Esophagus squamous epithelium (tissue), 5 donors: ENCODE results near the gene SIPA1. TPM values are rescaled to one million over a fixed set of nuclear protein-coding genes. Genes with fewer than 3 reads are reported as not detected.

ENCODE experiments used
- DNase-seq: peaks from one replicate; lab custom pipeline; 2025; lab: John Stamatoyannopoulos, UW
- H3K27ac ChIP-seq, 4 donors: fragments of 200-600 bp; sonication (generic); one replicate each; pipeline ENCODE4 v1.5.1; 2016 to 2019; ENCODE audit warnings: mild to moderate bottlenecking in 1 of 4
- H3K27me3 ChIP-seq, 4 donors: fragments of 200-600 bp; sonication (generic); 1 replicate in 3 of 4; 2 replicates in 1 of 4; pipeline versions ENCODE4 v1.5.1 to v1.6.0; 2017 to 2021; ENCODE audit warnings: antibody characterized with exemption in 1 of 4
- H3K36me3 ChIP-seq, 3 donors: fragments of 200-600 bp; sonication (generic); one replicate each; pipeline ENCODE4 v1.5.1; 2016 to 2019
- H3K4me1 ChIP-seq, 3 donors: fragments of 200-600 bp; sonication (generic); one replicate each; pipeline ENCODE4 v1.5.1; 2017 to 2019
- H3K4me3 ChIP-seq, 4 donors: fragments of 200-600 bp; sonication (generic); 1 replicate in 3 of 4; 2 replicates in 1 of 4; pipeline ENCODE4 v1.5.1; 2016 to 2019; ENCODE audit warnings: mild to moderate bottlenecking in 2 of 4, moderate library complexity in 1 of 4
- H3K9me3 ChIP-seq, 3 donors: fragments of 200-600 bp; sonication (generic); one replicate each; pipeline ENCODE4 v1.5.1; 2016 to 2019
- POLR2A ChIP-seq, 4 donors: fragments of 450-650 bp; IDR thresholded peaks; one replicate each; pipeline ENCODE4 v1.6.1; 2017; ENCODE audit warnings: antibody characterized with exemption in 4 of 4, mild to moderate bottlenecking in 4 of 4, moderate library complexity in 3 of 4
- WGBS, 2 donors: methylation state at CpG; one replicate each; pipeline ENCODE4 v1.1.5; 2018; 5-methylcytosine and 5-hydroxymethylcytosine counted together
- intact Hi-C: fragments of 100-400 bp; cut with DNase I; formaldehyde crosslinking; loops from one replicate; pipeline ENCODE4 v1.15.0; 2022
- total RNA-seq, 4 donors: library from RNA; depleted of rRNA; stranded (reverse); fragments of >200 nt; gene quantifications; one replicate each; pipeline ENCODE4 v1.1.0, GENCODE V29; 2016
- TF ChIP-seq, protein P1 (sequence below), 6 experiments: fragments of 450-650 bp in 4 of 6; fragments of 200-600 bp in 2 of 6; sonication (generic) in 2 of 6; IDR thresholded peaks; one replicate each; pipeline ENCODE4 v1.5.1; 2016 to 2019; ENCODE audit warnings: antibody characterized with exemption in 6 of 6, mild to moderate bottlenecking in 4 of 6, moderate library complexity in 4 of 6
- donor health status: DM: yes; HTN: yes; CAD: no.

Gene SIPA1
- total RNA-seq, 4 donors from 2014 or later, result 7.8 to 29.2 (median 27.5) TPM

DNA sequence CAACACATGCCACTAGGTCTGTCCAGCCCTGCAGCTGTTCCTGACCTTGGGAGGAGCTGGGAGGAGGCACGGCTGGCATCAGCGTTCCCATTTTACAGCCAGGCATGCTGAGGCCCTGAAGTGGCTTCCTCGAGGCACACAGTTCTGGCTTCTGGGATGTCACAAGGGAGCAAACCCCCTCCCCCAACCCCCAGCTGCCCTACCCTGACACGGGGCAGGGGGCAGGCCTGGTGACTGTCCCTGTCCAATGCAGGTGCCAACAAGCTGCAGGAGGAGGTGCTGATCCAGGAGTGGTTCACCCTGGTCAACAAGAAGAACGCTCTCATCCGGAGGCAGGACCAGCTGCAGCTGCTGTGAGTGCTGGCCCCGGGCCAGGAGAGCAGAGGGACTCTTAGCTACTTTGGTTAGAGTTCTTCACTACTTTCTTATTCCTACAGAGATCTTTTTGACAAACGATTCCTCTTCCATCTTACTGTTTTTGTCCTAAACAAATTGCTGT lies 47.6 kb upstream of the SIPA1 start:
- Histone ChIP-seq H3K36me3 (peaks cover 5 to 64% (median 8%) of the 10 kb centered on the region in 3 donors), H3K27me3 (no peaks in the 10 kb centered on the region), H3K4me3 (no peak overlapping the region), H3K9me3 (no peaks in the 10 kb centered on the region), H3K4me1 (peaks cover 45 to 92% (median 58%) of the 10 kb centered on the region in 3 donors), H3K27ac (peak overlapping the region in 2 of 4 donors; percentile 15 to 87)
- intact Hi-C loops, result no loop called here
- TF ChIP-seq, protein P1, sequence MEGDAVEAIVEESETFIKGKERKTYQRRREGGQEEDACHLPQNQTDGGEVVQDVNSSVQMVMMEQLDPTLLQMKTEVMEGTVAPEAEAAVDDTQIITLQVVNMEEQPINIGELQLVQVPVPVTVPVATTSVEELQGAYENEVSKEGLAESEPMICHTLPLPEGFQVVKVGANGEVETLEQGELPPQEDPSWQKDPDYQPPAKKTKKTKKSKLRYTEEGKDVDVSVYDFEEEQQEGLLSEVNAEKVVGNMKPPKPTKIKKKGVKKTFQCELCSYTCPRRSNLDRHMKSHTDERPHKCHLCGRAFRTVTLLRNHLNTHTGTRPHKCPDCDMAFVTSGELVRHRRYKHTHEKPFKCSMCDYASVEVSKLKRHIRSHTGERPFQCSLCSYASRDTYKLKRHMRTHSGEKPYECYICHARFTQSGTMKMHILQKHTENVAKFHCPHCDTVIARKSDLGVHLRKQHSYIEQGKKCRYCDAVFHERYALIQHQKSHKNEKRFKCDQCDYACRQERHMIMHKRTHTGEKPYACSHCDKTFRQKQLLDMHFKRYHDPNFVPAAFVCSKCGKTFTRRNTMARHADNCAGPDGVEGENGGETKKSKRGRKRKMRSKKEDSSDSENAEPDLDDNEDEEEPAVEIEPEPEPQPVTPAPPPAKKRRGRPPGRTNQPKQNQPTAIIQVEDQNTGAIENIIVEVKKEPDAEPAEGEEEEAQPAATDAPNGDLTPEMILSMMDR (IDR thresholded peaks at IDR 0.05), result no peak
- TF ChIP-seq POLR2A (IDR thresholded peaks at IDR 0.05), result no peak
- 53 to 54% methylated on average over 4 to 5 of the region's 8 CpGs for WGBS, 2 donors
- DNase-seq, result no peak

DNA sequence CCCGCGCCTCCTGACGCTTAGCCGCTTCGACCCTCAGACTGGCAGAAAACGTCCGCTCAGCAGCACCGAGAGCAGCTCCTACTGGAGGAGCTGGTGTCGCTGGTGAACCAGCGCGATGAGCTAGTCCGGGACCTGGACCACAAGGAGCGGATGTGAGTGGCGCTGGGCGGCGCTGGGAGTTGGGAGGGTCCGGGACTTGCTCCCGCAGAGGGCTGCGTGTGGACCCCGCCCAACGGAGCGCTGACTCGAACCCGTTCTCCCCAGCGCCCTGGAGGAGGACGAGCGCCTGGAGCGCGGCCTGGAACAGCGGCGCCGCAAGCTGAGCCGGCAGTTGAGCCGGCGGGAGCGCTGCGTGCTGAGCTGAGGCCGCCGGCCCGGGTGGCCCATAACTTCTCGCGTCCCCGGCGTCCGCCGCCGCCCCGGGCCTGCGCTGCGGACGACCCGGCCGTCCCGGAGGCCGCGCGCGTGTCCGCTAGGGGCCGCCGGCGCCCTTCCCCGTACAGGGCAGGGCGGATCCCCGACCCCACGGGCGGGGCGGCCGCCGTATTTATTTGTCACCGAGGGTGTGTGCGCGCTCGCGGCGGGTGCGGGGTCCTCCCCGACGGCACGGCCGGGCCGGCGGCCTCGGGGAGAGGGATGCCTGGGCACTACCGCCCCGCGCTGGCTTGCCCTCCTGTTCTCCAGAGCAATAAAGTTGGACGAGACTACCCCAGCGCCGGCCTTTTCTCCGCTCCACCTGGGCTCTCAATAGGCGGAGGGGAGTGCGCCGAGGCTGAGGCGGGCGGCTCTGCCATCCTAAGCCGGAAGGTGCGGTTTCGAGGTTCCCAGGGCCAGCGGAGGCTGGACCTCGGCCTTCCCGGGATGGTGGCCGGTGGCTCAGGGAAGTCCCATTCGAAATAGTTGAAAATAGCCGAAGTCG lies 45.7 kb upstream of the SIPA1 start:
- Histone ChIP-seq H3K27me3 (no peaks in the 10 kb centered on the region), H3K27ac (peak overlapping the region; percentile 66 to 84 (median 77)), H3K36me3 (peaks cover 0 to 50% (median 5%) of the 10 kb centered on the region in 3 donors), H3K4me1 (peaks cover 36 to 83% (median 54%) of the 10 kb centered on the region in 3 donors), H3K9me3 (no peaks in the 10 kb centered on the region), H3K4me3 (peak overlapping the region in 3 of 4 donors; percentile 33 to 46 (median 35))
- WGBS, 2 donors, result 20 to 44% methylated on average over 2 to 12 of the region's 106 CpGs
- no peak for DNase-seq
- intact Hi-C loops, result no loop called here
- TF ChIP-seq POLR2A (IDR thresholded peaks at IDR 0.05), result no peak
- TF ChIP-seq, protein P1 (IDR thresholded peaks at IDR 0.05), result peak in 3 of 6 experiments; percentile 33 to 47 (median 33)

DNA sequence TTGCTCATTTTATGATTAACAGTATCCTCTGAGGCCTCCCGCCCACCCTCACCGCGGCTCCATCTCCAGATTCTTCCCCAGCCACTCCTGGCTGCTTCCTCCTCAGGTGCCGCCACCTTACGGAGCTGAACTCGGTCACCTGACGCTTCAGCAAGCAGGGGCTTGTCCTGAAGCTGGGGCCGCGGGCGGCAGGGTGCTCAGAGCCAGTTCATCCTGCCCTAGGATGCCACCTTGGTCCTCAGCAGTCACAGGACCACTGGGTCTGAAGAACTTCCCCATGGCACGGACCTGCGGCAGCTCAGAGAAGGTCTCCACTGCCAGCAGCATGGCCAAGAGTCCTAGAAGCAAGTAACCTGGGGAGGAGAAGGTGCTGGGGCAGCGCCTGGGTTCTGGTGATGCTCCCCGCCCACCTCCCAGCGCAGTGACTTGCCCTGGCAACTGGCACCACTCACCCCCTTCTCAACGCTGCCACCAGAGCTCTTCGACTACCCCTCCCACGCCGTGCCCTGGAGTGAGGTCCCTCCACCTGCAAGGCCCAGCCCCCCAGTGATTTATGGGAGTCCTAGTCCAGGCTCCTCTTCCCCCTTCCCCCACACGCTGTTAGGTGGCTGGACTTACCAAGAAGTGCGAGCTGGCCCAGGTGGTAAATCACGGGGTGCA lies 44.9 kb upstream of the SIPA1 start:
- 31 to 72% methylated on average over 9 to 12 of the region's 22 CpGs for WGBS, 2 donors
- TF ChIP-seq POLR2A (IDR thresholded peaks at IDR 0.05), result no peak
- TF ChIP-seq, protein P1 (IDR thresholded peaks at IDR 0.05), result no peak
- H3K4me3 ChIP-seq, result peak overlapping the region in 3 of 4 donors; percentile 33 to 46 (median 35)
- peaks cover 6 to 58% (median 10%) of the 10 kb centered on the region in 3 donors for H3K36me3 ChIP-seq
- peak overlapping the region; percentile 66 to 84 (median 77) for H3K27ac ChIP-seq
- no peaks in the 10 kb centered on the region for H3K27me3 ChIP-seq
- H3K9me3 ChIP-seq, result no peaks in the 10 kb centered on the region
- no peak for DNase-seq
- peaks cover 32 to 75% (median 46%) of the 10 kb centered on the region in 3 donors for H3K4me1 ChIP-seq
- intact Hi-C loops, result no loop called here

DNA sequence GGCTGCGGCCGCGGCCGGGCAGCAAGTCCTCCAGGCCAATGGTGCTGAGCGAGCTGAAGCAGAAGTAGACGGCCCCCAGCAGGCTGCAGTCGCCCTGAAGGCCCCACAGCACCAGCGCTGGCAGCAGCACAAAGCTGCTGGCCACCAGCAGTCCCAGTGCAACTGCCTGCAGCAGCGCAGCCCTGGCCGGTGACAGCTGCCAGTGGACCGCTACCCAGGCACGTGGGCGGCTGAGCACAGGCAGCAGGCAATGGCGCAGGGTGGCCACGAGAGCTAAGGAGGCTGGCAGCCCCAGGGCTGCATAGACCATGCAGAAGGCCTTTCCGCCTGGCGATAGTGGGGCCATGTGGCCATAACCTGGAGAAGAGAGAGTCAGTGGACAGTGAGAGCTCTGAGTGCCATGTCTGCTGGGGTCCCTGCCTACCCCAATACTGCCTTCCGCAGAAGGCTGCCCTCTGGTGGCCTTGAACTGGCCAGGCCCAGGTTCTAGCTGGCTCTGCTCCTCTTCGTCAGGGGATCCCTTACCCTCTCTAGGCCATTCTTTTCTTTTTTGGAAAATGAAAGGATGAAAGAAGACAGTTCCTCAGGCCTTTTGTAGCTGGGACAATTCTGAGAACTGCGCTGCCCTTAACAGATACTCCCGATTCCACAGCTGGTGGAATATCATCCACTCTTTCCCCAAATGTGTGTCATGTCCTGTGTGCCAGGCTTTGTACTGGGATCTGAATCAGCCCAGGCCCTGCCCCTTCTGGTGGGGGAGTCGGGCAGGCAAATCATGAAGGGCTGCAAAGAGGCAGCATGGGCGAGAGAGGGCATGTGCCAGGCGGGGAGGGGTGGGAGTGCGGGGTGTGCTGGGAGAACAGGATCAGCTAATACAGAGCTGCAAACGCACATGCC lies 44.1 kb upstream of the SIPA1 start:
- peak overlapping the region; percentile 7 to 84 (median 60) for H3K27ac ChIP-seq

More for the DNA sequence above, 44.1 kb upstream of the SIPA1 start:
- no peak for DNase-seq
- peaks cover 25 to 67% (median 38%) of the 10 kb centered on the region in 3 donors for H3K4me1 ChIP-seq
- H3K36me3 ChIP-seq, result peaks cover 14 to 66% (median 18%) of the 10 kb centered on the region in 3 donors
- no peaks in the 10 kb centered on the region for H3K27me3 ChIP-seq
- no peak overlapping the region for H3K4me3 ChIP-seq
- WGBS, 2 donors, result 63 to 65% methylated on average over 6 to 7 of the region's 26 CpGs
- intact Hi-C loops, result no loop called here
- no peaks in the 10 kb centered on the region for H3K9me3 ChIP-seq
- TF ChIP-seq, protein P1 (IDR thresholded peaks at IDR 0.05), result peak; percentile 39 to 66 (median 59)
- no peak for TF ChIP-seq POLR2A (IDR thresholded peaks at IDR 0.05)
